Neuronal stem cell (in vitro differentiated cells): ENCODE measurements around the gene RNF20.

ENCODE experiments used
- DNase-seq: peaks from one replicate; pipeline ENCODE4 v3.0.0-alpha.2; 2013; ENCODE audit warnings: low spot score
- H2AFZ ChIP-seq: one replicate; pipeline ENCODE4 v1.6.1; 2013; ENCODE audit warnings: mild to moderate bottlenecking, low read length, inconsistent platforms
- H2AK5ac ChIP-seq: 2 replicates; pipeline ENCODE4 v1.6.1; 2013; ENCODE audit warnings: low read depth, mild to moderate bottlenecking, inconsistent platforms, low read length, moderate library complexity, mixed read lengths
- H2BK120ac ChIP-seq: 2 replicates; pipeline ENCODE4 v1.6.1; 2013; ENCODE audit warnings: low read depth, mild to moderate bottlenecking, inconsistent platforms, low read length, moderate library complexity, mixed read lengths
- H2BK12ac ChIP-seq: one replicate; pipeline ENCODE4 v1.6.1; 2013; ENCODE audit warnings: low read length, inconsistent platforms
- H2BK15ac ChIP-seq: 2 replicates; pipeline ENCODE4 v1.6.1; 2013; ENCODE audit warnings: mild to moderate bottlenecking, low read length, inconsistent platforms, mixed read lengths
- H2BK5ac ChIP-seq: one replicate; pipeline ENCODE4 v1.6.1; 2013; ENCODE audit warnings: inconsistent platforms, mild to moderate bottlenecking, low read length, moderate library complexity
- H3K14ac ChIP-seq: one replicate; pipeline ENCODE4 v1.6.1; 2013; ENCODE audit warnings: low read length, inconsistent platforms
- H3K18ac ChIP-seq: 2 replicates; pipeline ENCODE4 v1.6.1; 2013; ENCODE audit warnings: low read length, inconsistent platforms
- H3K23ac ChIP-seq: 2 replicates; pipeline ENCODE4 v1.6.1; 2013; ENCODE audit warnings: low read depth, mild to moderate bottlenecking, mixed read lengths, low read length, inconsistent platforms; ENCODE audit not compliant: poor library complexity
- H3K27ac ChIP-seq: replicated peaks from 3 replicates; pipeline ENCODE4 v1.5.1; 2013; ENCODE audit warnings: low read length, inconsistent platforms
- H3K27me3 ChIP-seq, 3 experiments: 2 replicates each; pipeline ENCODE4 v1.6.1; 2013; ENCODE audit warnings: low read length in 3 of 3, mild to moderate bottlenecking in 2 of 3, inconsistent platforms in 1 of 3, low read depth in 1 of 3, mixed read lengths in 1 of 3, moderate library complexity in 1 of 3; ENCODE audit not compliant: control insufficient read depth in 3 of 3, insufficient read depth in 3 of 3
- H3K36me3 ChIP-seq, 2 donors: replicated peaks in 1 of 2; 2 replicates each; pipeline ENCODE4 v1.6.1; 2013; ENCODE audit warnings: low read length in 2 of 2; ENCODE audit not compliant: control insufficient read depth in 2 of 2, insufficient read depth in 2 of 2
- H3K4ac ChIP-seq: 2 replicates; pipeline ENCODE4 v1.6.1; 2013; ENCODE audit warnings: inconsistent platforms, mild to moderate bottlenecking, low read length, moderate library complexity
- H3K4me1 ChIP-seq, 2 donors: 1 replicate in 1 of 2; 2 replicates in 1 of 2; pipeline ENCODE4 v1.6.1; 2013; ENCODE audit warnings: low read length in 2 of 2, low read depth in 1 of 2; ENCODE audit not compliant: control insufficient read depth in 2 of 2, insufficient read depth in 1 of 2
- H3K4me2 ChIP-seq: one replicate; pipeline ENCODE4 v1.6.1; 2013; ENCODE audit warnings: mild to moderate bottlenecking, low read length, inconsistent platforms; ENCODE audit not compliant: insufficient read depth, poor library complexity, severe bottlenecking
- H3K4me3 ChIP-seq, 2 donors: 2 replicates each; pipeline ENCODE4 v1.5.1; 2013; ENCODE audit warnings: low read length in 2 of 2, mild to moderate bottlenecking in 2 of 2, inconsistent platforms in 1 of 2, moderate library complexity in 1 of 2
- H3K79me1 ChIP-seq: one replicate; pipeline ENCODE4 v1.6.1; 2013; ENCODE audit warnings: low read depth, mild to moderate bottlenecking, inconsistent platforms, low read length, moderate library complexity
- H3K9ac ChIP-seq: one replicate; pipeline ENCODE4 v1.6.1; 2013; ENCODE audit warnings: mild to moderate bottlenecking, low read depth, low read length, inconsistent platforms; ENCODE audit not compliant: poor library complexity
- H3K9me3 ChIP-seq, 2 donors: replicated peaks in 1 of 2; 2 replicates each; pipeline versions ENCODE3 to v1.6.1; 2013; ENCODE audit warnings: low read length in 2 of 2, mild to moderate bottlenecking in 2 of 2, inconsistent platforms in 1 of 2, low read depth in 1 of 2, mixed read lengths in 1 of 2, moderate library complexity in 1 of 2; ENCODE audit not compliant: control insufficient read depth in 2 of 2, insufficient read depth in 1 of 2
- H4K8ac ChIP-seq: one replicate; pipeline ENCODE4 v1.6.1; 2013; ENCODE audit warnings: low read depth, mild to moderate bottlenecking, inconsistent platforms, low read length, moderate library complexity
- H4K91ac ChIP-seq: one replicate; pipeline ENCODE4 v1.6.1; 2013; ENCODE audit warnings: low read length, low read depth, mild to moderate bottlenecking, inconsistent platforms; ENCODE audit not compliant: poor library complexity
- WGBS, 2 donors: extraction: QIAGEN DNeasy Blood & Tissue Kit; methylation state at CpG; one replicate each; pipeline ENCODE4 v1.1.7; 2013; ENCODE audit warnings: missing lambda C conversion rate in 2 of 2, mixed read lengths in 1 of 2; ENCODE audit not compliant: insufficient read length in 2 of 2, insufficient replicate concordance in 1 of 2; ENCODE audit errors: extremely low coverage in 2 of 2; 5-methylcytosine and 5-hydroxymethylcytosine counted together

Gene RNF20

GRCh38 chr9:101578378-101578777 is 44.7 kb downstream of the RNF20 start:
- H3K27ac ChIP-seq = no peak overlapping the region
- H3K18ac ChIP-seq = no peak overlapping the region
- peaks cover 2 to 4% of the 10 kb centered on the region in 2 donors for H3K4me1 ChIP-seq
- no peak overlapping the region for H3K4me3 ChIP-seq
- H3K9ac ChIP-seq = no peak overlapping the region
- H2AK5ac ChIP-seq = no peak overlapping the region
- H4K91ac ChIP-seq = no peak overlapping the region
- no peaks in the 10 kb centered on the region for H3K9me3 ChIP-seq
- no peak overlapping the region for H2AFZ ChIP-seq
- no peak overlapping the region for H3K23ac ChIP-seq
- no peak overlapping the region for H2BK5ac ChIP-seq
- no peaks in the 10 kb centered on the region for H3K36me3 ChIP-seq
- H3K79me1 ChIP-seq = no peaks in the 10 kb centered on the region
- H3K14ac ChIP-seq = no peak overlapping the region
- DNase-seq = no peak
- no peak overlapping the region for H2BK15ac ChIP-seq
- H3K4me2 ChIP-seq = no peak overlapping the region
- no peak overlapping the region for H4K8ac ChIP-seq
- no peak overlapping the region for H2BK120ac ChIP-seq
- H3K27me3 ChIP-seq = no peaks in the 10 kb centered on the region
- H2BK12ac ChIP-seq = no peak overlapping the region
- H3K4ac ChIP-seq = no peak overlapping the region
- no CpG with 5 or more reads among the region's 3 CpGs for WGBS, 2 donors

GRCh38 chr9:101579711-101580545 is 46.3 kb downstream of the RNF20 start:
- WGBS, 2 donors = no CpG with 5 or more reads among the region's 6 CpGs
- Histone ChIP-seq H2BK5ac (no peak overlapping the region), H3K27ac (no peak overlapping the region), H2BK12ac (no peak overlapping the region), H2AFZ (no peak overlapping the region), H3K9ac (no peak overlapping the region), H2AK5ac (no peak overlapping the region), H3K23ac (no peak overlapping the region), H3K14ac (no peak overlapping the region), H2BK120ac (no peak overlapping the region), H3K36me3 (no peaks in the 10 kb centered on the region), H3K79me1 (no peaks in the 10 kb centered on the region), H3K4me2 (no peak overlapping the region), H4K91ac (no peak overlapping the region), H4K8ac (no peak overlapping the region), H3K9me3 (no peaks in the 10 kb centered on the region), H3K18ac (no peak overlapping the region), H3K4me1 (peaks cover 2 to 4% of the 10 kb centered on the region in 2 donors), H3K4me3 (no peak overlapping the region), H3K27me3 (peaks cover 0 to 3% (median 0%) of the 10 kb centered on the region in 3 experiments), H3K4ac (no peak overlapping the region), H2BK15ac (no peak overlapping the region)
- no peak for DNase-seq

GRCh38 chr9:101582553-101582952 is 48.9 kb downstream of the RNF20 start:
- H2BK12ac ChIP-seq = no peak overlapping the region
- DNase-seq = no peak
- no peak overlapping the region for H2BK5ac ChIP-seq
- no peak overlapping the region for H3K9ac ChIP-seq
- no peak overlapping the region for H4K8ac ChIP-seq
- peaks cover 0 to 3% (median 0%) of the 10 kb centered on the region in 3 experiments for H3K27me3 ChIP-seq
- no peak overlapping the region for H2AK5ac ChIP-seq
- no peak overlapping the region for H3K4me3 ChIP-seq
- H3K4me1 ChIP-seq = peaks cover 2 to 4% of the 10 kb centered on the region in 2 donors
- H3K9me3 ChIP-seq = no peaks in the 10 kb centered on the region
- peak overlapping the region; percentile 27 for H2AFZ ChIP-seq
- H3K18ac ChIP-seq = no peak overlapping the region
- H3K36me3 ChIP-seq = no peaks in the 10 kb centered on the region
- no peak overlapping the region for H3K14ac ChIP-seq
- H3K27ac ChIP-seq = no peak overlapping the region
- no peak overlapping the region for H3K23ac ChIP-seq
- H3K4me2 ChIP-seq = no peak overlapping the region
- H2BK15ac ChIP-seq = no peak overlapping the region
- no CpG with 5 or more reads among the region's 1 CpG for WGBS, 2 donors
- H3K4ac ChIP-seq = no peak overlapping the region
- no peak overlapping the region for H4K91ac ChIP-seq
- no peak overlapping the region for H2BK120ac ChIP-seq
- no peaks in the 10 kb centered on the region for H3K79me1 ChIP-seq

- no peak overlapping the region for H3K4ac ChIP-seq
- H3K4me2 ChIP-seq = no peak overlapping the region
- H2BK120ac ChIP-seq = no peak overlapping the region
- WGBS, 2 donors = no CpG with 5 or more reads among the region's 3 CpGs
- no peak for DNase-seq
- no peaks in the 10 kb centered on the region for H3K79me1 ChIP-seq
- no peak overlapping the region for H2BK12ac ChIP-seq
- H3K9ac ChIP-seq = no peak overlapping the region
- H3K4me1 ChIP-seq = no peaks in the 10 kb centered on the region
- H3K9me3 ChIP-seq = no peaks in the 10 kb centered on the region
- H3K23ac ChIP-seq = no peak overlapping the region
- H3K27me3 ChIP-seq = peaks cover 0 to 3% (median 0%) of the 10 kb centered on the region in 3 experiments
- no peak overlapping the region for H4K8ac ChIP-seq
- H4K91ac ChIP-seq = no peak overlapping the region
- no peak overlapping the region for H2AK5ac ChIP-seq
- no peak overlapping the region for H3K14ac ChIP-seq
- no peak overlapping the region for H2BK15ac ChIP-seq
- H3K36me3 ChIP-seq = no peaks in the 10 kb centered on the region
- no peak overlapping the region for H3K27ac ChIP-seq
- no peak overlapping the region for H3K18ac ChIP-seq
- no peak overlapping the region for H3K4me3 ChIP-seq
- H2AFZ ChIP-seq = no peak overlapping the region
- H2BK5ac ChIP-seq = no peak overlapping the region
Observed at GRCh38 chr9:101585740-101586139, 52.1 kb downstream of the RNF20 start.
